GM23338 (cell line): ENCODE data around the gene DTWD1.

Source experiments
- CREB1 ChIP-seq: fragments of 250-450 bp; sonication (Bioruptor Pico); IDR thresholded peaks from 2 replicates; pipeline ENCODE4 v1.5.0; 2020; ENCODE audit warnings: low read depth, mild to moderate bottlenecking, moderate library complexity
- EZH2 ChIP-seq: fragments of 200-600 bp; sonication (generic); IDR thresholded peaks from one replicate; pipeline ENCODE4 v1.8.0; 2017; ENCODE audit warnings: antibody characterized with exemption, mild to moderate bottlenecking, low read depth; ENCODE audit not compliant: unreplicated experiment
- EZH2phosphoT487 ChIP-seq: fragments of 200-600 bp; sonication (generic); IDR thresholded peaks from one replicate; pipeline ENCODE4 v1.8.1; 2018; ENCODE audit warnings: antibody characterized with exemption; ENCODE audit not compliant: unreplicated experiment
- JUNB ChIP-seq: IDR thresholded peaks from one replicate; pipeline ENCODE4 v1.6.1; 2016; ENCODE audit warnings: antibody characterized with exemption; ENCODE audit not compliant: unreplicated experiment
- NANOG ChIP-seq: IDR thresholded peaks from 2 replicates; pipeline ENCODE4 v1.6.1; 2016; ENCODE audit warnings: antibody characterized with exemption, borderline replicate concordance
- POLR2AphosphoS5 ChIP-seq: IDR thresholded peaks from 2 replicates; pipeline ENCODE4 v1.6.1; 2016; ENCODE audit warnings: antibody characterized with exemption, low read depth
- STAT1 ChIP-seq: IDR thresholded peaks from one replicate; pipeline ENCODE4 v1.6.1; 2016; ENCODE audit warnings: antibody characterized with exemption; ENCODE audit not compliant: unreplicated experiment
- ZNF114 ChIP-seq: fragments of 250-450 bp; sonication (Bioruptor Pico); IDR thresholded peaks from 2 replicates; pipeline ENCODE4 v1.5.0; 2020; ENCODE audit warnings: mild to moderate bottlenecking, moderate library complexity
- ZNF331 ChIP-seq: fragments of 250-450 bp; sonication (Bioruptor Pico); IDR thresholded peaks from 2 replicates; pipeline ENCODE4 v1.5.0; 2020; ENCODE audit warnings: low read depth, mild to moderate bottlenecking, moderate library complexity
- TF ChIP-seq, protein P1 (sequence below), 2 experiments: fragments of 200-600 bp in 1 of 2; sonication (generic) in 1 of 2; conservative IDR thresholded peaks; 2 replicates each; pipeline versions ENCODE4 v1.5.1 to v1.6.1; 2016 to 2017; ENCODE audit warnings: antibody characterized with exemption in 2 of 2, low read depth in 2 of 2, mild to moderate bottlenecking in 2 of 2, moderate library complexity in 1 of 2
- TF ChIP-seq, protein P2 (sequence below): IDR thresholded peaks from one replicate; pipeline ENCODE4 v1.6.1; 2018; ENCODE audit warnings: antibody characterized with exemption; ENCODE audit not compliant: unreplicated experiment
- TF ChIP-seq, protein P3 (sequence below): IDR thresholded peaks from 2 replicates; pipeline ENCODE4 v1.6.1; 2016; ENCODE audit warnings: antibody characterized with exemption
- TF ChIP-seq, protein P4 (sequence below): fragments of 250-450 bp; sonication (Bioruptor Pico); IDR thresholded peaks from 2 replicates; pipeline ENCODE4 v1.5.0; 2020; ENCODE audit warnings: mild to moderate bottlenecking, moderate library complexity

DNA sequence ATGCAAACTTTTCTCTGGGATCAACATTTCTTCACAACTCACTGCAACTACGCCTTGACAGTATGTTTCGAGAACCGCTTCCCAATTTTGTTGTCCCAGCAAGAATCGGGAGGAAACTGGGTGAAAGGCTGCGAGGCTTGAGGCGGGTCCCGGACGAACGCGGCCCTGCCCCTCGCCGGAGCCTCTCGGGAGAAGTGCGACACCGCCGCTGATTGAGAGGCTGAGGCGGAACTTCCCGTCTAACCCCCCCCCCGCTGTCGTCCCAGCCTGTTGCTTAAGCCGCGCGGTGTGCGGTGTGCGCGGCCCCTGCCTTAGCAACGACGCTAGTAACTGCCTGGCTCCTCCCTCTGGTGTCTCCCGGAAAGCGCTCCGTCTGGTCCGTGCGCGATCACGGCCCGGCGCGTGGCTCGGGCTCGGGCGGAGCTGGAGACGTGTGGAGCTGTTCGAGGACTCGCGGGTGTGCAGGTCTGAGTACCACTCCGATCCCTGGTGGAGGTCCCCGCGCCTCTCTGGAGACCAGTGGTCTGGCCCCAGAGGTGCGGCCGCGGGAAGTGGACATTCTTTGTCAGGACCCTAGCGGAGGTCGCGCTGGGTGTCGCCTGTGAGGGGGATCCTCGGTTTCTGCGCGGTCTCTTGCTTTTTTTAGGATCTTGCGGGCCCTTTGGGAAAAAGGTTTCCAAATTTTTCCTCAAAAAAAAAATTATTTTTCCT lies at the start of gene DTWD1, which contains the start of gene FAM227B:
- TF ChIP-seq, protein P1, sequence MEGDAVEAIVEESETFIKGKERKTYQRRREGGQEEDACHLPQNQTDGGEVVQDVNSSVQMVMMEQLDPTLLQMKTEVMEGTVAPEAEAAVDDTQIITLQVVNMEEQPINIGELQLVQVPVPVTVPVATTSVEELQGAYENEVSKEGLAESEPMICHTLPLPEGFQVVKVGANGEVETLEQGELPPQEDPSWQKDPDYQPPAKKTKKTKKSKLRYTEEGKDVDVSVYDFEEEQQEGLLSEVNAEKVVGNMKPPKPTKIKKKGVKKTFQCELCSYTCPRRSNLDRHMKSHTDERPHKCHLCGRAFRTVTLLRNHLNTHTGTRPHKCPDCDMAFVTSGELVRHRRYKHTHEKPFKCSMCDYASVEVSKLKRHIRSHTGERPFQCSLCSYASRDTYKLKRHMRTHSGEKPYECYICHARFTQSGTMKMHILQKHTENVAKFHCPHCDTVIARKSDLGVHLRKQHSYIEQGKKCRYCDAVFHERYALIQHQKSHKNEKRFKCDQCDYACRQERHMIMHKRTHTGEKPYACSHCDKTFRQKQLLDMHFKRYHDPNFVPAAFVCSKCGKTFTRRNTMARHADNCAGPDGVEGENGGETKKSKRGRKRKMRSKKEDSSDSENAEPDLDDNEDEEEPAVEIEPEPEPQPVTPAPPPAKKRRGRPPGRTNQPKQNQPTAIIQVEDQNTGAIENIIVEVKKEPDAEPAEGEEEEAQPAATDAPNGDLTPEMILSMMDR (conservative IDR thresholded peaks at IDR 0.05; ENCODE audit: low read depth in 2 of 2) = no peak
- TF ChIP-seq EZH2 (no peak), POLR2AphosphoS5 (peak; percentile 96), EZH2phosphoT487 (no peak), CREB1 (CRISPR knock-in tag) (peak; percentile 66), NANOG (no peak), ZNF114 (no peak), JUNB (no peak), STAT1 (no peak), ZNF331 (no peak)
- TF ChIP-seq, protein P2, sequence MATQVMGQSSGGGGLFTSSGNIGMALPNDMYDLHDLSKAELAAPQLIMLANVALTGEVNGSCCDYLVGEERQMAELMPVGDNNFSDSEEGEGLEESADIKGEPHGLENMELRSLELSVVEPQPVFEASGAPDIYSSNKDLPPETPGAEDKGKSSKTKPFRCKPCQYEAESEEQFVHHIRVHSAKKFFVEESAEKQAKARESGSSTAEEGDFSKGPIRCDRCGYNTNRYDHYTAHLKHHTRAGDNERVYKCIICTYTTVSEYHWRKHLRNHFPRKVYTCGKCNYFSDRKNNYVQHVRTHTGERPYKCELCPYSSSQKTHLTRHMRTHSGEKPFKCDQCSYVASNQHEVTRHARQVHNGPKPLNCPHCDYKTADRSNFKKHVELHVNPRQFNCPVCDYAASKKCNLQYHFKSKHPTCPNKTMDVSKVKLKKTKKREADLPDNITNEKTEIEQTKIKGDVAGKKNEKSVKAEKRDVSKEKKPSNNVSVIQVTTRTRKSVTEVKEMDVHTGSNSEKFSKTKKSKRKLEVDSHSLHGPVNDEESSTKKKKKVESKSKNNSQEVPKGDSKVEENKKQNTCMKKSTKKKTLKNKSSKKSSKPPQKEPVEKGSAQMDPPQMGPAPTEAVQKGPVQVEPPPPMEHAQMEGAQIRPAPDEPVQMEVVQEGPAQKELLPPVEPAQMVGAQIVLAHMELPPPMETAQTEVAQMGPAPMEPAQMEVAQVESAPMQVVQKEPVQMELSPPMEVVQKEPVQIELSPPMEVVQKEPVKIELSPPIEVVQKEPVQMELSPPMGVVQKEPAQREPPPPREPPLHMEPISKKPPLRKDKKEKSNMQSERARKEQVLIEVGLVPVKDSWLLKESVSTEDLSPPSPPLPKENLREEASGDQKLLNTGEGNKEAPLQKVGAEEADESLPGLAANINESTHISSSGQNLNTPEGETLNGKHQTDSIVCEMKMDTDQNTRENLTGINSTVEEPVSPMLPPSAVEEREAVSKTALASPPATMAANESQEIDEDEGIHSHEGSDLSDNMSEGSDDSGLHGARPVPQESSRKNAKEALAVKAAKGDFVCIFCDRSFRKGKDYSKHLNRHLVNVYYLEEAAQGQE = no peak
- TF ChIP-seq, protein P3, sequence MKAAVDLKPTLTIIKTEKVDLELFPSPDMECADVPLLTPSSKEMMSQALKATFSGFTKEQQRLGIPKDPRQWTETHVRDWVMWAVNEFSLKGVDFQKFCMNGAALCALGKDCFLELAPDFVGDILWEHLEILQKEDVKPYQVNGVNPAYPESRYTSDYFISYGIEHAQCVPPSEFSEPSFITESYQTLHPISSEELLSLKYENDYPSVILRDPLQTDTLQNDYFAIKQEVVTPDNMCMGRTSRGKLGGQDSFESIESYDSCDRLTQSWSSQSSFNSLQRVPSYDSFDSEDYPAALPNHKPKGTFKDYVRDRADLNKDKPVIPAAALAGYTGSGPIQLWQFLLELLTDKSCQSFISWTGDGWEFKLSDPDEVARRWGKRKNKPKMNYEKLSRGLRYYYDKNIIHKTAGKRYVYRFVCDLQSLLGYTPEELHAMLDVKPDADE = peak; percentile 58; the same call in 1 of the 2 replicates
- TF ChIP-seq, protein P4, sequence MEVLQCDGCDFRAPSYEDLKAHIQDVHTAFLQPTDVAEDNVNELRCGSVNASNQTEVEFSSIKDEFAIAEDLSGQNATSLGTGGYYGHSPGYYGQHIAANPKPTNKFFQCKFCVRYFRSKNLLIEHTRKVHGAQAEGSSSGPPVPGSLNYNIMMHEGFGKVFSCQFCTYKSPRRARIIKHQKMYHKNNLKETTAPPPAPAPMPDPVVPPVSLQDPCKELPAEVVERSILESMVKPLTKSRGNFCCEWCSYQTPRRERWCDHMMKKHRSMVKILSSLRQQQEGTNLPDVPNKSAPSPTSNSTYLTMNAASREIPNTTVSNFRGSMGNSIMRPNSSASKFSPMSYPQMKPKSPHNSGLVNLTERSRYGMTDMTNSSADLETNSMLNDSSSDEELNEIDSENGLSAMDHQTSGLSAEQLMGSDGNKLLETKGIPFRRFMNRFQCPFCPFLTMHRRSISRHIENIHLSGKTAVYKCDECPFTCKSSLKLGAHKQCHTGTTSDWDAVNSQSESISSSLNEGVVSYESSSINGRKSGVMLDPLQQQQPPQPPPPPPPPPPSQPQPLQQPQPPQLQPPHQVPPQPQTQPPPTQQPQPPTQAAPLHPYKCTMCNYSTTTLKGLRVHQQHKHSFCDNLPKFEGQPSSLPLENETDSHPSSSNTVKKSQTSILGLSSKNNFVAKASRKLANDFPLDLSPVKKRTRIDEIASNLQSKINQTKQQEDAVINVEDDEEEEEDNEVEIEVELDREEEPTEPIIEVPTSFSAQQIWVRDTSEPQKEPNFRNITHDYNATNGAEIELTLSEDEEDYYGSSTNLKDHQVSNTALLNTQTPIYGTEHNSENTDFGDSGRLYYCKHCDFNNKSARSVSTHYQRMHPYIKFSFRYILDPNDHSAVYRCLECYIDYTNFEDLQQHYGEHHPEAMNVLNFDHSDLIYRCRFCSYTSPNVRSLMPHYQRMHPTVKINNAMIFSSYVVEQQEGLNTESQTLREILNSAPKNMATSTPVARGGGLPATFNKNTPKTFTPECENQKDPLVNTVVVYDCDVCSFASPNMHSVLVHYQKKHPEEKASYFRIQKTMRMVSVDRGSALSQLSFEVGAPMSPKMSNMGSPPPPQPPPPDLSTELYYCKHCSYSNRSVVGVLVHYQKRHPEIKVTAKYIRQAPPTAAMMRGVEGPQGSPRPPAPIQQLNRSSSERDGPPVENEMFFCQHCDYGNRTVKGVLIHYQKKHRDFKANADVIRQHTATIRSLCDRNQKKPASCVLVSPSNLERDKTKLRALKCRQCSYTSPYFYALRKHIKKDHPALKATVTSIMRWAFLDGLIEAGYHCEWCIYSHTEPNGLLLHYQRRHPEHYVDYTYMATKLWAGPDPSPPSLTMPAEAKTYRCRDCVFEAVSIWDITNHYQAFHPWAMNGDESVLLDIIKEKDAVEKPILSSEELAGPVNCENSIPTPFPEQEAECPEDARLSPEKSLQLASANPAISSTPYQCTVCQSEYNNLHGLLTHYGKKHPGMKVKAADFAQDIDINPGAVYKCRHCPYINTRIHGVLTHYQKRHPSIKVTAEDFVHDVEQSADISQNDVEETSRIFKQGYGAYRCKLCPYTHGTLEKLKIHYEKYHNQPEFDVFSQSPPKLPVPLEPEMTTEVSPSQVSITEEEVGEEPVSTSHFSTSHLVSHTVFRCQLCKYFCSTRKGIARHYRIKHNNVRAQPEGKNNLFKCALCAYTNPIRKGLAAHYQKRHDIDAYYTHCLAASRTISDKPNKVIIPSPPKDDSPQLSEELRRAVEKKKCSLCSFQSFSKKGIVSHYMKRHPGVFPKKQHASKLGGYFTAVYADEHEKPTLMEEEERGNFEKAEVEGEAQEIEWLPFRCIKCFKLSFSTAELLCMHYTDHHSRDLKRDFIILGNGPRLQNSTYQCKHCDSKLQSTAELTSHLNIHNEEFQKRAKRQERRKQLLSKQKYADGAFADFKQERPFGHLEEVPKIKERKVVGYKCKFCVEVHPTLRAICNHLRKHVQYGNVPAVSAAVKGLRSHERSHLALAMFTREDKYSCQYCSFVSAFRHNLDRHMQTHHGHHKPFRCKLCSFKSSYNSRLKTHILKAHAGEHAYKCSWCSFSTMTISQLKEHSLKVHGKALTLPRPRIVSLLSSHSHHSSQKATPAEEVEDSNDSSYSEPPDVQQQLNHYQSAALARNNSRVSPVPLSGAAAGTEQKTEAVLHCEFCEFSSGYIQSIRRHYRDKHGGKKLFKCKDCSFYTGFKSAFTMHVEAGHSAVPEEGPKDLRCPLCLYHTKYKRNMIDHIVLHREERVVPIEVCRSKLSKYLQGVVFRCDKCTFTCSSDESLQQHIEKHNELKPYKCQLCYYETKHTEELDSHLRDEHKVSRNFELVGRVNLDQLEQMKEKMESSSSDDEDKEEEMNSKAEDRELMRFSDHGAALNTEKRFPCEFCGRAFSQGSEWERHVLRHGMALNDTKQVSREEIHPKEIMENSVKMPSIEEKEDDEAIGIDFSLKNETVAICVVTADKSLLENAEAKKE (CRISPR knock-in tag) = no peak
